Esophagus (tissue), 2 donors: ENCODE results near the gene PBX3. TPM values are rescaled to one million over a fixed set of nuclear protein-coding genes. Genes with fewer than 3 reads are reported as not detected.

ENCODE experiments used
- H3K27ac ChIP-seq, 2 donors: one replicate each; pipeline ENCODE4 v1.5.1; 2013; ENCODE audit warnings: low read depth in 2 of 2, mild to moderate bottlenecking in 2 of 2, inconsistent platforms in 1 of 2, low read length in 1 of 2, moderate library complexity in 1 of 2
- H3K27me3 ChIP-seq, 2 donors: one replicate each; pipeline ENCODE4 v1.6.1; 2013; ENCODE audit warnings: low read length in 2 of 2, control low read depth in 1 of 2, mild to moderate bottlenecking in 1 of 2; ENCODE audit not compliant: insufficient read depth in 2 of 2, control insufficient read depth in 1 of 2
- H3K36me3 ChIP-seq, 2 donors: one replicate each; pipeline ENCODE4 v1.6.1; 2013; ENCODE audit warnings: low read length in 1 of 2; ENCODE audit not compliant: control insufficient read depth in 2 of 2, insufficient read depth in 2 of 2
- H3K4me1 ChIP-seq, 2 donors: one replicate each; pipeline ENCODE4 v1.6.1; 2013; ENCODE audit warnings: low read length in 1 of 2; ENCODE audit not compliant: control insufficient read depth in 2 of 2, insufficient read depth in 2 of 2
- H3K4me3 ChIP-seq, 2 donors: one replicate each; pipeline ENCODE4 v1.5.1; 2013; ENCODE audit warnings: low read length in 2 of 2, mild to moderate bottlenecking in 2 of 2, low read depth in 1 of 2, moderate library complexity in 1 of 2
- H3K9me3 ChIP-seq, 2 donors: one replicate each; pipeline ENCODE4 v1.6.1; 2013; ENCODE audit warnings: mild to moderate bottlenecking in 2 of 2, low read depth in 1 of 2, low read length in 1 of 2, moderate library complexity in 1 of 2; ENCODE audit not compliant: control insufficient read depth in 2 of 2, insufficient read depth in 1 of 2
- WGBS, 2 donors: extraction: QIAGEN DNeasy Blood & Tissue Kit; methylation state at CpG; one replicate each; pipeline ENCODE4 v1.1.7; 2013; 5-methylcytosine and 5-hydroxymethylcytosine counted together
- polyA plus RNA-seq, 2 donors: library from polyadenylated mRNA; stranded (reverse); fragments of 200-250 nt; gene quantifications; one replicate each; pipeline ENCODE4 v1.2.3, GENCODE V29; 2013
- donor health status: healthy with polysubstance abuse.
- donor health status: Bipolar disorder and iron deficiency.

The PBX3 gene
- polyA plus RNA-seq, 2 donors: 3.5 to 6.9 TPM

DNA sequence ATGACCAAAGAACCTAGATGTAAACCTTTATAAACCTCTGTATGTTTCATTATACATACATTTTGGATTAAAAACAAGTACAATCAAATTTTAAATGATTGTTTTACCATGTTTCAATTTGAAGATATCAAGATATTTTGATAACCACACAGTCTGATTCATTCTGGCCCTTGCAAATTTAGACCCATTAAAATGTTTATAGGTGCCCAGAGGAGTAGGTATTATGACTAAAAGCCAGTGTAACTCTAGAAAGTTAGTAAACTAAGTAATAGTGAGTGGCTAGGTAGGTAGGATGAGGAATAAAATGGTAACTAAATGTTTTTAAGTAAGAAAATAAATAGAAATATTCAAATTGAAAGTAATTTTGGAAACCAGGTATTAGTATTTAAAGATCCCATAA is 165.5 kb downstream of the PBX3 start:
- H3K36me3 ChIP-seq: no peaks in the 10 kb centered on the region

GRCh38 chr9:125913551-125913950 is 166.4 kb downstream of the PBX3 start:
- Histone ChIP-seq H3K4me3 (no peak overlapping the region), H3K4me1 (no peaks in the 10 kb centered on the region), H3K27ac (no peak overlapping the region), H3K27me3 (no peaks in the 10 kb centered on the region), H3K9me3 (no peaks in the 10 kb centered on the region), H3K36me3 (no peaks in the 10 kb centered on the region)
- 72 to 87% methylated on average over 2 of the region's 2 CpGs for WGBS, 2 donors

More for the DNA sequence above, 165.5 kb downstream of the PBX3 start:
- H3K9me3 ChIP-seq: no peaks in the 10 kb centered on the region
- H3K27ac ChIP-seq: no peak overlapping the region
- H3K4me1 ChIP-seq: no peaks in the 10 kb centered on the region
- no peaks in the 10 kb centered on the region for H3K27me3 ChIP-seq
- H3K4me3 ChIP-seq: no peak overlapping the region

- H3K36me3 ChIP-seq: no peaks in the 10 kb centered on the region
- no peaks in the 10 kb centered on the region for H3K9me3 ChIP-seq
- no peaks in the 10 kb centered on the region for H3K4me1 ChIP-seq
- H3K27me3 ChIP-seq: no peaks in the 10 kb centered on the region
- WGBS, 2 donors: 93 to 96% methylated on average over 1 of the region's 1 CpG
- H3K4me3 ChIP-seq: no peak overlapping the region
- H3K27ac ChIP-seq: no peak overlapping the region
Observed at GRCh38 chr9:125914411-125914810, 167.2 kb downstream of the PBX3 start.

GRCh38 chr9:125915606-125916005 is 168.4 kb downstream of the PBX3 start:
- H3K4me3 ChIP-seq: no peak overlapping the region
- H3K4me1 ChIP-seq: no peaks in the 10 kb centered on the region
- H3K27me3 ChIP-seq: no peaks in the 10 kb centered on the region
- H3K27ac ChIP-seq: no peak overlapping the region
- H3K36me3 ChIP-seq: no peaks in the 10 kb centered on the region
- 94 to 98% methylated on average over 8 of the region's 8 CpGs for WGBS, 2 donors
- H3K9me3 ChIP-seq: no peaks in the 10 kb centered on the region

- no peaks in the 10 kb centered on the region for H3K27me3 ChIP-seq
- no peaks in the 10 kb centered on the region for H3K9me3 ChIP-seq
- no peaks in the 10 kb centered on the region for H3K4me1 ChIP-seq
Observed at GRCh38 chr9:125919565-125919964, 172.4 kb downstream of the PBX3 start.

GRCh38 chr9:125920402-125920801 is 173.2 kb downstream of the PBX3 start:
- H3K4me3 ChIP-seq: no peak overlapping the region
- H3K9me3 ChIP-seq: no peaks in the 10 kb centered on the region
- H3K27me3 ChIP-seq: no peaks in the 10 kb centered on the region
- no peak overlapping the region for H3K27ac ChIP-seq
- H3K4me1 ChIP-seq: no peaks in the 10 kb centered on the region
- WGBS, 2 donors: 93 to 94% methylated on average over 2 of the region's 2 CpGs
- H3K36me3 ChIP-seq: no peaks in the 10 kb centered on the region

More at GRCh38 chr9:125919565-125919964, 172.4 kb downstream of the PBX3 start:
- H3K27ac ChIP-seq: no peak overlapping the region
- H3K4me3 ChIP-seq: no peak overlapping the region
- H3K36me3 ChIP-seq: no peaks in the 10 kb centered on the region

- Histone ChIP-seq H3K27me3 (no peaks in the 10 kb centered on the region), H3K27ac (no peak overlapping the region), H3K36me3 (no peaks in the 10 kb centered on the region), H3K4me3 (no peak overlapping the region), H3K9me3 (no peaks in the 10 kb centered on the region), H3K4me1 (no peaks in the 10 kb centered on the region)
- 55 to 59% methylated on average over 1 of the region's 1 CpG for WGBS, 2 donors
Observed at GRCh38 chr9:125922854-125923253, 175.7 kb downstream of the PBX3 start.

GRCh38 chr9:125924351-125924750 is 177.2 kb downstream of the PBX3 start:
- 92 to 96% methylated on average over 4 of the region's 4 CpGs for WGBS, 2 donors
- Histone ChIP-seq H3K4me1 (no peaks in the 10 kb centered on the region), H3K36me3 (no peaks in the 10 kb centered on the region), H3K27ac (no peak overlapping the region), H3K9me3 (no peaks in the 10 kb centered on the region), H3K27me3 (no peaks in the 10 kb centered on the region), H3K4me3 (no peak overlapping the region)

DNA sequence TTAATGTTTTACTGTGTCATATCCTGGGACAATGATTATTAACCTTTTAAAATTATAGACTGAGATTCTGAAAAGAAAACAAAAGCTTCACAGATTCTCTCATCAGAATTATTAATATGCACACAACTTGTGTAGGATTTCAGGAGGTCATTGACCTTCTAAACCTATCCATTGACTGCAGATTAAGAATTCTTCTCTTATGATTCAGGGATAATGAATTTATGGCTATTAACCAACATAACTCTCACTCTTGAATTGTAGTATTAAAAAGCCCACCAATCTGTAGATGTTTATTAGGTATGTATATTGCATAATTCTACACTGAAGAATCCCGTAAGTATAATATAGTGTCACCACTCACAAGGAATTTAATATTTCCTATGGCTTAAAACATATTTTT is 179.8 kb downstream of the PBX3 start:
- Histone ChIP-seq H3K4me3 (no peak overlapping the region), H3K4me1 (no peaks in the 10 kb centered on the region), H3K27me3 (no peaks in the 10 kb centered on the region), H3K36me3 (no peaks in the 10 kb centered on the region), H3K27ac (no peak overlapping the region), H3K9me3 (no peaks in the 10 kb centered on the region)
- WGBS, 2 donors: 98 to 100% methylated on average over 1 of the region's 1 CpG

- Histone ChIP-seq H3K27me3 (no peaks in the 10 kb centered on the region), H3K9me3 (no peaks in the 10 kb centered on the region), H3K4me3 (no peak overlapping the region), H3K36me3 (no peaks in the 10 kb centered on the region), H3K27ac (no peak overlapping the region), H3K4me1 (peaks cover 2% of the 10 kb centered on the region in 2 donors)
- 66 to 70% methylated on average over 2 of the region's 2 CpGs for WGBS, 2 donors
Observed at GRCh38 chr9:125929846-125930245, 182.7 kb downstream of the PBX3 start.
